NB4 (cell line): ENCODE measurements around the gene WNT6.

ENCODE experiments used
- MYC ChIP-seq: IDR thresholded peaks from 2 replicates; pipeline ENCODE4 v1.6.1; 2011; ENCODE audit warnings: low read depth, low read length
- POLR2A ChIP-seq: IDR thresholded peaks from 2 replicates; pipeline ENCODE4 v1.6.1; 2011; ENCODE audit warnings: mild to moderate bottlenecking; ENCODE audit not compliant: insufficient read length; ENCODE audit errors: extremely low read depth
- TF ChIP-seq, protein P1 (sequence below): IDR thresholded peaks from one replicate; pipeline ENCODE4 v1.5.1; 2012; ENCODE audit warnings: low read depth, low read length
- TF ChIP-seq, protein P2 (sequence below): IDR thresholded peaks from 2 replicates; pipeline ENCODE4 v1.6.1; 2011; ENCODE audit warnings: low read depth, low read length

DNA sequence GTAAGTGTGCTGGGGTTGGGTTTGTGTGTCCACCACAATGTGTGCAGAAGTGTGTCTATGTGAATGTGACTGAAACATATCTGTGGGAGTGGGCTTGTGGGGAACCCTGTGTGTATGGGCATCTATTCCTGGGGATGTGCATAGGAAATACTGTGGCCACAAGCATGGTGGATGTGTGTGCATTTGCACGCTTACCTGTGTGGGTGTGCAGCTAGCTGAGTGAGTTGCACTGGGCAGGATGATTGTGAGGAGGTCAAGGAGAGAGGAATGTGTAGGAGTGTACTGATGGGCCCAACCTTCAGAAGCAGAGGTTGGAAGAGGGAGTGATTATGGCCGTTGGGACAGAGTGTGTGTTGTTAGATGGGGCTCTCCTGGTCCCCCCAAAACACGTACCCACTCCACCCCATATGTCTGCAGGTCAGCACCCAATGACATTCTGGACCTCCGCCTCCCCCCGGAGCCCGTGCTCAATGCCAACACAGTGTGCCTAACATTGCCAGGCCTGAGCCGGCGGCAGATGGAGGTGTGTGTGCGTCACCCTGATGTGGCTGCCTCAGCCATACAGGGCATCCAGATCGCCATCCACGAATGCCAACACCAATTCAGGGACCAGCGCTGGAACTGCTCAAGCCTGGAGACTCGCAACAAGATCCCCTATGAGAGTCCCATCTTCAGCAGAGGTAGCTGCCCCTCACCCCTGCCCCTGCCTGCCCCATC is 22.3 kb downstream of the WNT6 start:
- TF ChIP-seq, protein P1, sequence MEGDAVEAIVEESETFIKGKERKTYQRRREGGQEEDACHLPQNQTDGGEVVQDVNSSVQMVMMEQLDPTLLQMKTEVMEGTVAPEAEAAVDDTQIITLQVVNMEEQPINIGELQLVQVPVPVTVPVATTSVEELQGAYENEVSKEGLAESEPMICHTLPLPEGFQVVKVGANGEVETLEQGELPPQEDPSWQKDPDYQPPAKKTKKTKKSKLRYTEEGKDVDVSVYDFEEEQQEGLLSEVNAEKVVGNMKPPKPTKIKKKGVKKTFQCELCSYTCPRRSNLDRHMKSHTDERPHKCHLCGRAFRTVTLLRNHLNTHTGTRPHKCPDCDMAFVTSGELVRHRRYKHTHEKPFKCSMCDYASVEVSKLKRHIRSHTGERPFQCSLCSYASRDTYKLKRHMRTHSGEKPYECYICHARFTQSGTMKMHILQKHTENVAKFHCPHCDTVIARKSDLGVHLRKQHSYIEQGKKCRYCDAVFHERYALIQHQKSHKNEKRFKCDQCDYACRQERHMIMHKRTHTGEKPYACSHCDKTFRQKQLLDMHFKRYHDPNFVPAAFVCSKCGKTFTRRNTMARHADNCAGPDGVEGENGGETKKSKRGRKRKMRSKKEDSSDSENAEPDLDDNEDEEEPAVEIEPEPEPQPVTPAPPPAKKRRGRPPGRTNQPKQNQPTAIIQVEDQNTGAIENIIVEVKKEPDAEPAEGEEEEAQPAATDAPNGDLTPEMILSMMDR = no peak
- TF ChIP-seq POLR2A (no peak), MYC (no peak)
- TF ChIP-seq, protein P2, sequence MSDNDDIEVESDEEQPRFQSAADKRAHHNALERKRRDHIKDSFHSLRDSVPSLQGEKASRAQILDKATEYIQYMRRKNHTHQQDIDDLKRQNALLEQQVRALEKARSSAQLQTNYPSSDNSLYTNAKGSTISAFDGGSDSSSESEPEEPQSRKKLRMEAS = no peak
